GM06990 (cell line): Measurements from ENCODE around the gene PLEKHO2.

Source experiments
- DNase-seq: peaks from one replicate; pipeline ENCODE4 v3.0.0-alpha.2; 2011; ENCODE audit not compliant: insufficient read length; ENCODE audit errors: extremely low read depth
- H3K27me3 ChIP-seq: replicated peaks from 2 replicates; pipeline ENCODE4 v1.6.0; 2011; ENCODE audit warnings: low read length; ENCODE audit not compliant: control insufficient read depth, insufficient read depth
- H3K36me3 ChIP-seq: 2 replicates; pipeline ENCODE4 v1.5.1; 2011; ENCODE audit warnings: low read length; ENCODE audit not compliant: control insufficient read depth, insufficient read depth
- H3K4me3 ChIP-seq: replicated peaks from 2 replicates; pipeline ENCODE4 v1.5.1; 2011; ENCODE audit warnings: low read depth, mild to moderate bottlenecking, control low read depth, low read length
- TF ChIP-seq, protein P1 (sequence below): IDR thresholded peaks from 2 replicates; pipeline ENCODE4 v1.5.1; 2011; ENCODE audit warnings: low read length, control low read depth, mild to moderate bottlenecking, inconsistent platforms; ENCODE audit not compliant: insufficient read depth, poor library complexity, severe bottlenecking

Gene PLEKHO2

GRCh38 chr15:64804619-64805018 lies 37.1 kb upstream of the PLEKHO2 start:
- H3K4me3 ChIP-seq = no peak overlapping the region
- TF ChIP-seq, protein P1, sequence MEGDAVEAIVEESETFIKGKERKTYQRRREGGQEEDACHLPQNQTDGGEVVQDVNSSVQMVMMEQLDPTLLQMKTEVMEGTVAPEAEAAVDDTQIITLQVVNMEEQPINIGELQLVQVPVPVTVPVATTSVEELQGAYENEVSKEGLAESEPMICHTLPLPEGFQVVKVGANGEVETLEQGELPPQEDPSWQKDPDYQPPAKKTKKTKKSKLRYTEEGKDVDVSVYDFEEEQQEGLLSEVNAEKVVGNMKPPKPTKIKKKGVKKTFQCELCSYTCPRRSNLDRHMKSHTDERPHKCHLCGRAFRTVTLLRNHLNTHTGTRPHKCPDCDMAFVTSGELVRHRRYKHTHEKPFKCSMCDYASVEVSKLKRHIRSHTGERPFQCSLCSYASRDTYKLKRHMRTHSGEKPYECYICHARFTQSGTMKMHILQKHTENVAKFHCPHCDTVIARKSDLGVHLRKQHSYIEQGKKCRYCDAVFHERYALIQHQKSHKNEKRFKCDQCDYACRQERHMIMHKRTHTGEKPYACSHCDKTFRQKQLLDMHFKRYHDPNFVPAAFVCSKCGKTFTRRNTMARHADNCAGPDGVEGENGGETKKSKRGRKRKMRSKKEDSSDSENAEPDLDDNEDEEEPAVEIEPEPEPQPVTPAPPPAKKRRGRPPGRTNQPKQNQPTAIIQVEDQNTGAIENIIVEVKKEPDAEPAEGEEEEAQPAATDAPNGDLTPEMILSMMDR = no peak
- H3K27me3 ChIP-seq = no peaks in the 10 kb centered on the region; the same call in 1 of the 2 replicates
- H3K36me3 ChIP-seq = no peaks in the 10 kb centered on the region
- no peak for DNase-seq

GRCh38 chr15:64806509-64806908 lies 35.2 kb upstream of the PLEKHO2 start:
- no peak overlapping the region for H3K4me3 ChIP-seq

GRCh38 chr15:64807051-64807749 lies 34.5 kb upstream of the PLEKHO2 start:
- Histone ChIP-seq H3K4me3 (no peak overlapping the region), H3K27me3 (no peaks in the 10 kb centered on the region; the same call in 1 of the 2 replicates), H3K36me3 (no peaks in the 10 kb centered on the region)
- TF ChIP-seq, protein P1 = no peak
- no peak for DNase-seq

More at GRCh38 chr15:64806509-64806908, 35.2 kb upstream of the PLEKHO2 start:
- TF ChIP-seq, protein P1 = no peak
- Histone ChIP-seq H3K27me3 (no peaks in the 10 kb centered on the region; the same call in 1 of the 2 replicates), H3K36me3 (no peaks in the 10 kb centered on the region)
- DNase-seq = no peak

DNA sequence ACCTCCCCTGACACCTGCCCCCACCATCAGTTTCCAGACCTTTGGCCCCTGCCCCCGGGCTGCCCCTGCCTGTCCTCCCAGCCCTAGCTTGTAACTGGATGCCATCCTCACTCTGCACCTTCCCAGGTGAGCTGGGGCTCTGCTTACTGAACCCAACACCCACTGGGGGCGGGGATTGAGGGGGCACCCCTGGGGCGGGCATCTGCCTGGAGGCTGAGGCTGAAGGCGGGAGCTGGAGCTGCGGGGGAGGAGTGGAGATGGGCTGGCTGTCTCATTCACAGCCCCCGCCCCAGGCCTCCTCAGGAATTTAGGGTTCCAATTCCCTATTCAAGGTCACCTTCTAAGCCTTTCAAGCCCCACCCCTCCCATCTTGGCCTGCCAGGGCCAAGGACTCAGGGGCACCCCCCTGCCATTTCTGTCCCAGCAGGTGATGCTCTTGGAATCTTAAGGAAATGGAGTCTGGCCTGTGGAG lies 33.9 kb upstream of the PLEKHO2 start:
- Histone ChIP-seq H3K36me3 (no peaks in the 10 kb centered on the region), H3K4me3 (no peak overlapping the region), H3K27me3 (no peaks in the 10 kb centered on the region; the same call in 1 of the 2 replicates)
- no peak for DNase-seq
- TF ChIP-seq, protein P1 = no peak

DNA sequence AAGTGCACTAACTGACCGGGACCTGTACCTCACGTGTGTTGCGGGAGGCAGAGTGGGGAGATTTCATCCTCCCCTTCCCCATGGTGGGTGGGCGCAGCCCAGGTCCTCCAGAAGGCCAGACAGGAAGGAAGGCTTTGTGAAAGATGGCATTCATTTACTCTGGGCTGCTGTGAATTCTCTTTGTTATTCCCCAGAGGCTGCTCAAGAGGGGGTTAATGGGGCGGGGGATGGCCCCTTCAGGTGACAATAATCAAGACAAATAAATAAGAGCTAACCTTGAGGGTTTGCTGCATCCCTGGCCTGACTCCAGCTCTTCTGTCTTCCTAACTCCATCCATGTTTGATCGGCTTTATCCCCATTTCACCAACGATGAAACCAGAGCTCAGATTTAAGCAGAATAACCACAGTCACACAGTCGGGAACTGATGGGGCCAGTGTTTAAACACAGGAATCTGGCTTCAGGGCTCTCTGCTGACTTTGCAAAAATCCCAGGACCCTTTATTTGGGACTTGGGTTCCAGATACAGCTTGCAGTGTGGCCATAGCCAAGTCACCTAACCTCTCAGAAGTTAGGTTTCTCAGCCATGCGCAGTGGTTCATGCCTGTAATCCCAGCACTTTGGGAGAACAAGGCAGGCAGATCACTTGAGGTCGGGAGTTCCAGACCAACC lies 32.8 kb upstream of the PLEKHO2 start:
- DNase-seq = no peak
- TF ChIP-seq, protein P1 = no peak
- Histone ChIP-seq H3K27me3 (no peaks in the 10 kb centered on the region; the same call in 1 of the 2 replicates), H3K4me3 (no peak overlapping the region), H3K36me3 (no peaks in the 10 kb centered on the region)
